ENCODE results near the gene WSCD2.

The WSCD2 gene

DNA sequence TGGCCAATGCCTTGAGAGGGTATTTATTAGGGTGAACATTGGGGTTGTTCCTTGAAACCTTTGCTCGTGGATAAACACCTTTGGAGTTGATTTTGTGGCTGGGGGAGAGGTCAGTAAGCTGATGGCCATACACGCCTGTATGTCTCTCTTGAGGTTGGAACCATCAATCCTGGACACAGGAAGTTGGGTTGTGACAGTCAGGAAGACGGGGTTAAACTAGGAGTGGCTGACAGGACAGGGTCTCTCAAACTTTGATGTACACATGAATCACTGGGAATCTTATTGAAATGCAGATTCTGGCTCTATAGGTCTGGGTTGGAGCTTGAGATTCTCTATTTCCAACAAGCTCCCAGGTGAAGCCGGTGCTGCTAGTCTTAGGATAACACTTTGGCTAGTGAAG is 12.8 kb upstream of the WSCD2 start:
- Histone ChIP-seq H3K9ac (ENCODE audit: low read depth, low read length) (no peak overlapping the region), H3K79me2 (ENCODE audit: insufficient read depth, low read length) (no peaks in the 10 kb centered on the region), H3K27me3 (ENCODE audit: insufficient read depth, low read length, poor library complexity) (peaks cover 2% of the 10 kb centered on the region), H3K4me2 (ENCODE audit: insufficient read depth, low read length) (no peak overlapping the region), H3K27ac (ENCODE audit: low read length) (no peak overlapping the region), H4K20me1 (ENCODE audit: insufficient read depth, low read length) (no peaks in the 10 kb centered on the region), H2AFZ (ENCODE audit: low read depth, low read length) (no peak overlapping the region), H3K4me1 (ENCODE audit: insufficient read depth, low read length) (no peaks in the 10 kb centered on the region), H3K9me3 (ENCODE audit: insufficient read depth, low read length, severe bottlenecking) (no peaks in the 10 kb centered on the region), H3K4me3 (ENCODE audit: low read depth in 1 of 2, low read length in 2 of 2) (no peak overlapping the region), H3K36me3 (ENCODE audit: insufficient read depth, low read length) (no peaks in the 10 kb centered on the region)
- no peak for TF ChIP-seq EZH2 (IDR thresholded peaks at IDR 0.05; ENCODE audit: borderline replicate concordance, low read depth, low read length, severe bottlenecking)
- TF ChIP-seq CTCF (IDR thresholded peaks at IDR 0.05; ENCODE audit: borderline replicate concordance, extremely low read depth, low read length, poor library complexity, severe bottlenecking), result no peak
- ATAC-seq (ENCODE audit: insufficient read depth, low read depth) (no peak), DNase-seq (no peak)

DNA sequence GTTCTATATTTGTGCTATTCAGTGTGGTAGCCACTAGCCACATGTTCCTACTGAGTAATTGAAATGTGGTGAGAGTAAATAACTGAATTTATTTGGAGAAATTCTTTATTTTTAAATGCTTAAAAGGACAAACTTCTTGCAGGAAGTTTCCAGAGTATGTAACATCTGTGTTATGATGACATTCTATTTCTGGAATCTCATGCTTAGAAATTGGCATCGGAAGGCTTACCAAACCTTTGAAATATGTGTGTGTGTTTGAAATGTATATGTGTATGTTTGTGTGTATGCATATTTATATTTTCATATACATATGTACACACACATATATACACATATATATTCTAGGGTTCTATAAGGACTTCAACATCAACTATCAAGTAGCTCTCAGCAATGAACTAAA is 12.4 kb upstream of the WSCD2 start:
- H3K4me2 ChIP-seq (ENCODE audit: insufficient read depth, low read length), result no peak overlapping the region
- H2AFZ ChIP-seq (ENCODE audit: low read depth, low read length), result no peak overlapping the region
- no peaks in the 10 kb centered on the region for H3K4me1 ChIP-seq (ENCODE audit: insufficient read depth, low read length)
- ATAC-seq (ENCODE audit: insufficient read depth, low read depth), result no peak
- no peak overlapping the region for H3K9ac ChIP-seq (ENCODE audit: low read depth, low read length)
- no peak overlapping the region for H3K27ac ChIP-seq (ENCODE audit: low read length)
- no peaks in the 10 kb centered on the region for H3K79me2 ChIP-seq (ENCODE audit: insufficient read depth, low read length)
- H4K20me1 ChIP-seq (ENCODE audit: insufficient read depth, low read length), result no peaks in the 10 kb centered on the region
- H3K4me3 ChIP-seq (ENCODE audit: low read depth in 1 of 2, low read length in 2 of 2), result no peak overlapping the region
- H3K36me3 ChIP-seq (ENCODE audit: insufficient read depth, low read length), result no peaks in the 10 kb centered on the region
- no peak for TF ChIP-seq EZH2 (IDR thresholded peaks at IDR 0.05; ENCODE audit: borderline replicate concordance, low read depth, low read length, severe bottlenecking)
- no peak for TF ChIP-seq CTCF (IDR thresholded peaks at IDR 0.05; ENCODE audit: borderline replicate concordance, extremely low read depth, low read length, poor library complexity, severe bottlenecking)
- peaks cover 2% of the 10 kb centered on the region for H3K27me3 ChIP-seq (ENCODE audit: insufficient read depth, low read length, poor library complexity)
- H3K9me3 ChIP-seq (ENCODE audit: insufficient read depth, low read length, severe bottlenecking), result no peaks in the 10 kb centered on the region
- no peak for DNase-seq

GRCh38 chr12:108117163-108117849 is 11.8 kb upstream of the WSCD2 start:
- Histone ChIP-seq H4K20me1 (ENCODE audit: insufficient read depth, low read length) (no peaks in the 10 kb centered on the region), H3K36me3 (ENCODE audit: insufficient read depth, low read length) (no peaks in the 10 kb centered on the region), H3K27me3 (ENCODE audit: insufficient read depth, low read length, poor library complexity) (peaks cover 5% of the 10 kb centered on the region), H3K9me3 (ENCODE audit: insufficient read depth, low read length, severe bottlenecking) (no peaks in the 10 kb centered on the region), H3K4me3 (ENCODE audit: low read depth in 1 of 2, low read length in 2 of 2) (no peak overlapping the region), H3K4me2 (ENCODE audit: insufficient read depth, low read length) (no peak overlapping the region), H3K9ac (ENCODE audit: low read depth, low read length) (no peak overlapping the region), H3K27ac (ENCODE audit: low read length) (no peak overlapping the region), H2AFZ (ENCODE audit: low read depth, low read length) (no peak overlapping the region), H3K4me1 (ENCODE audit: insufficient read depth, low read length) (no peaks in the 10 kb centered on the region), H3K79me2 (ENCODE audit: insufficient read depth, low read length) (no peaks in the 10 kb centered on the region)
- DNase-seq (no peak), ATAC-seq (ENCODE audit: insufficient read depth, low read depth) (no peak)
- TF ChIP-seq EZH2 (IDR thresholded peaks at IDR 0.05; ENCODE audit: borderline replicate concordance, low read depth, low read length, severe bottlenecking), result no peak
- TF ChIP-seq CTCF (IDR thresholded peaks at IDR 0.05; ENCODE audit: borderline replicate concordance, extremely low read depth, low read length, poor library complexity, severe bottlenecking), result no peak
